Left cardiac atrium (tissue), 4 donors: Measurements from ENCODE around the gene CELSR2. TPM values are rescaled to one million over a fixed set of nuclear protein-coding genes. Genes with fewer than 3 reads are reported as not detected.
A peak's percentile ranks its signal among the peaks of the same experiment; 100 is the strongest.

ENCODE experiments used
- ATAC-seq, 2 donors: fragments of 200-7000 bp; cut with Tn5 transposase; one replicate each; pipeline ENCODE4 v1.9.1; 2020; ENCODE audit warnings: mild to moderate bottlenecking in 2 of 2, moderate library complexity in 2 of 2
- DNase-seq: peaks from one replicate; pipeline ENCODE4 v3.0.0-alpha.2; 2020
- intact Hi-C, 2 donors: fragments of 100-400 bp; cut with DNase I; formaldehyde crosslinking; loops; one replicate each; pipeline versions ENCODE4 v1.14.1 to v1.15.1; 2022 to 2023
- total RNA-seq, 2 donors: library from RNA; stranded (reverse); fragmentation: NEBNext Ultra II Directional; extraction: Animal tissue kit (Norgen Biotek cat#: 25700); gene quantifications; one replicate each; pipeline ENCODE4 v1.2.1, GENCODE V29; 2021
- donor health status: DM: no; HTN: yes; CAD: no.
- donor health status: DM: no; HTN: yes; CAD: no; lungs with severe emphysema.
- donor health status: DM: yes; HTN: yes; CAD: no.
- donor health status: Dilated cardiomyopathy.

The CELSR2 gene
- total RNA-seq, 2 donors from 2014 or later: 15.6 to 21.1 TPM

DNA sequence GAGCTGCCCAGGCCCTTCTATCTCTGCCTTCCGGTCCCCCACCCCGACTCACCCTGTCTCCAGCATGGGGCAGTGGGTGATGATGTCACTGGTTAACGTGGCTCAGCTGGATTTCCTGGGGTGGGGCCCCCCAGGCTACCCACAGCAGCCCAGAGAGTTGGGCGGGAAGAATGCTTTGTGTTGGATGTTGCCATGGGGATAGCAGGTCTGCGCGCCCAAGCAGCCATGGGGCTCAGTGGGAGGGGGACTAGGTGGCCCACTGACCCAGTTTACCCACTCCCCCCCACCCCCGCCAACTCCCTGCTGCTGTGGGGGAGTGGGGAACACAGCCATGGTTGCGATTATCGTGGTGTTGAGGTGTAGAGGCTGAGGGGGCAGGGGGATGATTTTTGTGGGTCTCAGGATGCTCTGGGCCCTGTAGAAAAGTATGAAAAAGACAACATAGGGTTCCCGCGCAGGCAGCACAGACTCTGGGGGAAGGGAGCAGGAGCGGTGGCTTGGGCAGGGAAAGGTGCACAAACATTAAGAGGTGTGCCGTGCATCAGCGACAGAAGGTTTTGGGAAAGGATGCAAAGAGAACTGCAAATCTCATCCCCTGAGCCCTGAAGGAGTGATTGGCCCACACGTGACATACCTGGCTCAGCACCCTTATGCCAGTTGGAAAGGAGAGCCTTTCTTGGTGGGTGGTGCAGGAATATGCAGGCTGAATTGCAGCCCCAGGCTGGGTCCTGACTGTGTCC, 8.5 kb downstream of the CELSR2 start:
- peak; percentile 12 for DNase-seq
- intact Hi-C loops: no loop called here
- no peak for ATAC-seq

DNA sequence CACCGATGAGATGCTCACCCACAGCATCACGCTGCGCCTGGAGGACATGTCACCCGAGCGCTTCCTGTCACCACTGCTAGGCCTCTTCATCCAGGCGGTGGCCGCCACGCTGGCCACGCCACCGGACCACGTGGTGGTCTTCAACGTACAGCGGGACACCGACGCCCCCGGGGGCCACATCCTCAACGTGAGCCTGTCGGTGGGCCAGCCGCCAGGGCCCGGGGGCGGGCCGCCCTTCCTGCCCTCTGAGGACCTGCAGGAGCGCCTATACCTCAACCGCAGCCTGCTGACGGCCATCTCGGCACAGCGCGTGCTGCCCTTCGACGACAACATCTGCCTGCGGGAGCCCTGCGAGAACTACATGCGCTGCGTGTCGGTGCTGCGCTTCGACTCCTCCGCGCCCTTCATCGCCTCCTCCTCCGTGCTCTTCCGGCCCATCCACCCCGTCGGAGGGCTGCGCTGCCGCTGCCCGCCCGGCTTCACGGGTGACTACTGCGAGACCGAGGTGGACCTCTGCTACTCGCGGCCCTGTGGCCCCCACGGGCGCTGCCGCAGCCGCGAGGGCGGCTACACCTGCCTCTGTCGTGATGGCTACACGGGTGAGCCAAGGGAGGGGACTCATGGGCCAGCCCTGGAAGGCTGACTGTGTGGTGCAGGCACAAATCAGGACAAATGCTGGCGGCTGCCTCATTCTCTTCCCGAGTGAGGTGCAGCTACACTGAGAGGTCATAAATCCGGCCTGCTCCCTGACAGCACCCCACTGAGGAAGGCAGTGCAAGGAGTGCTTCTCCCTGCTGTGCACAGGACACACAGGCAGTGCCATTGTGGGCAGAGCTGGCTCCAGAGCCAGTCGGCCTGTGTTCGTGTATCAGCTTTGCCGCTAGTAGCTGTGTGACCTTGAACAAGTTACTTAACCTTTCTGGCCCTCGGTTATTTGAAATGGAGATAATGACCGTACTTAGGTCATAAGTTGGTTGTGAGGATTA, 9.4 kb downstream of the CELSR2 start:
- intact Hi-C loops: no loop called here
- peak; percentile 27 for DNase-seq
- no peak for ATAC-seq

DNA sequence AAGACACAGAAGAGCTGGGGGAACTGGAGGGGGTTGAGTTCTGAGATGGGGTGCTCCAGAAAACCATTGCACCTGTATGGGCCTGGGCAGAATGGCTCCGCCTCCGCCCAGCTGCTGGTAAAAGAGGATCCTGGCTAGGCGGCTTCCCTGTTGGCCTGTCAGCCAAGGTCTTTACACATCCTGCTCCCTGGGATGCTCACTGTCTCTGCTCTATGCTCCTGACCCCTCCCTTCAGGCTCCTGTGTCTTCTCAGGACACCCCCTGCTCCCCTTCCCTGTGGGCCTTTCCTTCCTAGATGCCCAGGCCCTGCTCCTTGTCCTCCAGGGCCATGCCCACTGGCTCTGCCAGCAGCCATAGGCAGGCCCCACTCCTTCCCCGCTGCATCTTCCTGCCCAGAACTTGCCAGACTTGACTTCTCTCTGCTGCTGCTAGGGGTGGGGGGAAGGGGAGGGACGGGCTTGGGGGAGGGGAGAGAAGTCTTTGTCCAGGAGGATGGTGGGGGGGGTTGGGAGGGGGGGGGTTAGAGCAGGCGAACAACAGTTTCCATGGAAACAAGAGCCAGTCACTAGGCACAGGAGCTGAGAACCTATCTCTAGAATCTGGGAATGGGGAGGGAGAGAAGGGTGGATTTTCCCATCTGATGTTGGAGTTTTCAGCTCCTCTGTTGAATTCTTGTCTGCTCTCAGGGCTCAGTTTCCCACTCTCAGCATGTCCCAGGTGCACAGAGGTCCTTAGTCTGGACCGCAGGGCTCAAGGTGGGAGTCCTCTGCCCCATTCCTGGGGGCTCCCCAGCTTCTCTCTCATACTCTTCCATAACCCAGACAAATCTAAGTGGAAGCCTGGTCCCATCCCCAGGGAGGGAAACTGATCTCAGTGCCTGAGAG, 10.6 kb downstream of the CELSR2 start:
- DNase-seq: no peak
- ATAC-seq: no peak
- intact Hi-C loops: loop anchor here in 1 of 2 donors (5.0 to 10.0 kb wide), 2 partner anchors 137 to 275 kb away; partner anchors contain the start of genes GPR61 and SORT1

DNA sequence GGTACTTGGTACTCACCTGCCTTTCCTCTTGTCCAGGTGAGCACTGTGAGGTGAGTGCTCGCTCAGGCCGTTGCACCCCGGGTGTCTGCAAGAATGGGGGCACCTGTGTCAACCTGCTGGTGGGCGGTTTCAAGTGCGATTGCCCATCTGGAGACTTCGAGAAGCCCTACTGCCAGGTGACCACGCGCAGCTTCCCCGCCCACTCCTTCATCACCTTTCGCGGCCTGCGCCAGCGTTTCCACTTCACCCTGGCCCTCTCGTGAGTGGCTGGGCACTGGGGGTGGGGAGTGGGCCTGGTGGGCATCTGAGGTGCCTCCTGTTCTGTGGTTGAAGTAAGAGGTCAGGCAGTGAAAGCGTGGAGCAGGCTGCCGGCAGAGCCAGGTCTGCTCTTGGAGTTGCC, 11.7 kb downstream of the CELSR2 start:
- DNase-seq (no peak), ATAC-seq (no peak)
- intact Hi-C loops: loop anchor here in 1 of 2 donors (5.0 to 10.0 kb wide), 2 partner anchors 136 to 274 kb away; partner anchors contain the start of genes GPR61 and SORT1

DNA sequence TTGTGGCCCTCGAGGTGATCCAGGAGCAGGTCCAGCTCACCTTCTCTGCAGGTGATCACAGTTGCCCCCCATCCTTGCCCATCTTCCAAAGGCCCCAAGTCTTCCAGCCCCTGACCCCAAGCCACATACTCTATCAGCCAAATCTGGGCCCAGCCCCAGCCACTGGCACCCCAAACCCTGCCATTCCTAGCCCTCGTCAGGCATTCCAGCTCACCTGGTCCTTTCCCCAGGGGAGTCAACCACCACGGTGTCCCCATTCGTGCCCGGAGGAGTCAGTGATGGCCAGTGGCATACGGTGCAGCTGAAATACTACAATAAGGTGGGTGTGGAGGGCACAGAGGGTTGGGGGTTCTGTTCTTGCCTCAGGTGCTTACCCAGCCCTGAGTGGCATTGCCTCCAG, 12.2 kb downstream of the CELSR2 start:
- DNase-seq (no peak), ATAC-seq (no peak)
- intact Hi-C loops: loop anchor here in 1 of 2 donors (5.0 to 10.0 kb wide), 2 partner anchors 136 to 273 kb away; partner anchors contain the start of genes GPR61 and SORT1

DNA sequence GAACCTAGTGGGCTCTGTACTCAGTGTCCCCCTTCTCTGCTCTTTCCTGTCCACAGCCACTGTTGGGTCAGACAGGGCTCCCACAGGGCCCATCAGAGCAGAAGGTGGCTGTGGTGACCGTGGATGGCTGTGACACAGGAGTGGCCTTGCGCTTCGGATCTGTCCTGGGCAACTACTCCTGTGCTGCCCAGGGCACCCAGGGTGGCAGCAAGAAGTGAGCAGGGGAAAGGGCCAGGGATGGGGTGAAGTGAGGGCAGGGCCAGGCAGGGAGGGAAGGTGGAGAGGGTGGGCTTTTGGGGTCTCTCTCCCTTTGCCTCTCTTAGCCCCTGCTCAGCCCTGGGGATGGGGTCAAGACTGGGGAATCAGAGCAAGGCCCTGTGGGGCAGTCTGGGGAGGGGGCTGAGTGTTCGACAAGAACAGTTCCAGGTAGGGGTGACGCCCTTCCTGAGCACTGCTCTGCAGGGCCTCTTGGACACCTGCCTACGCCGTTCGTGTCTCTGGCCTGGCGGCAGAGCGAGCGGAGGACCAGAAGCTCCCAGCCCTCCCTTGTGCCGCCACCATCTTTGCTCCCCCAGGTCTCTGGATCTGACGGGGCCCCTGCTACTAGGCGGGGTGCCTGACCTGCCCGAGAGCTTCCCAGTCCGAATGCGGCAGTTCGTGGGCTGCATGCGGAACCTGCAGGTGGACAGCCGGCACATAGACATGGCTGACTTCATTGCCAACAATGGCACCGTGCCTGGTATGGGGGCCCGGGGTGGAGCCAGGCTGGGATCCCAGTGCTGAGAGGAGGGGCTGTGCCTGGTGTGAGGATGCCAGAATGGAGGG, 13.1 kb downstream of the CELSR2 start:
- intact Hi-C loops: loop anchor here in 1 of 2 donors (5.0 to 10.0 kb wide), 2 partner anchors 135 to 272 kb away; partner anchors contain the start of genes GPR61 and SORT1
- ATAC-seq: no peak
- DNase-seq: no peak

DNA sequence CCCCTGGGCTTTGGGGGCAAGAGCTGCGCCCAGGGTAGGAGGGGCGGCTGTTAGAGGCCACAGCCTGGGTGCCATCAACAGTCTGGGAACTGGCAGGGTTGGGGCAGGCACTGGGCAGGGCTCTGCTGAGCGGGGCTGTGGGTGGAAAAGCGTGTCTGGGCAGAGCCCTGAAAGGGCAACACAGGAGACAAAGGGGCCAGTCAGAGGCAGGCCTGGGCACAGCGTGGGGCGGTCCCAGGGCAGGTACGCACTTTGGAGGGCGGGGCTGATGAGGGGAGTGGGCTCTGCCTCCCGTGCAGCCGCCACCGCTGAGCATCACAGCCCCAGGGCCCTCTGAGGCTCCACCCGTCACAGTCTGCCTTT, 13.9 kb downstream of the CELSR2 start:
- intact Hi-C loops: loop anchor here in 1 of 2 donors (5.0 to 10.0 kb wide), 2 partner anchors 134 to 272 kb away; partner anchors contain the start of genes GPR61 and SORT1
- peak in 1 of 2 donors; percentile 16 for ATAC-seq

DNA sequence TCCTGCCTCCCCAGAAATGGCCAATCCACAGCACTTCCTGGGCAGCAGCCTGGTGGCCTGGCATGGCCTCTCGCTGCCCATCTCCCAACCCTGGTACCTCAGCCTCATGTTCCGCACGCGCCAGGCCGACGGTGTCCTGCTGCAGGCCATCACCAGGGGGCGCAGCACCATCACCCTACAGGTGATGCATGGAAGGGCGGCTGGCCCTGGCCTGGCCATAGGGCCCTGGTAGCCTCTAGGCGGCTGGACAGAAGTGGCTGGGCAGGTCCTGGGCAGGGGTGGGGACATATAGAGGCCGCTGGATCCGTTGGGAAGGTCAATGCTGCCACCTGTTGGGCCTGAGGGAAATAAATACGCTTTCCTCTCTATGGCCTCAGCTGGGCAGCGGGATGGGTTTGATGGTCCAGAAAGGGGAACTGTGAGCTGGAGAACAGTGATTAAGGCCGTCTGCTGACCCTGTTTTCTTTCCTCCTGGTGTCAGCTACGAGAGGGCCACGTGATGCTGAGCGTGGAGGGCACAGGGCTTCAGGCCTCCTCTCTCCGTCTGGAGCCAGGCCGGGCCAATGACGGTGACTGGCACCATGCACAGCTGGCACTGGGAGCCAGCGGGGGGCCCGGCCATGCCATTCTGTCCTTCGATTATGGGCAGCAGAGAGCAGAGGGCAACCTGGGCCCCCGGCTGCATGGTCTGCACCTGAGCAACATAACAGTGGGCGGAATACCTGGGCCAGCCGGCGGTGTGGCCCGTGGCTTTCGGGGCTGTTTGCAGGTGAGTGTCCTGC, 14.4 kb downstream of the CELSR2 start:
- DNase-seq: peak; percentile 87
- intact Hi-C loops: loop anchor here in 1 of 2 donors (5.0 to 10.0 kb wide), 2 partner anchors 134 to 271 kb away; partner anchors contain the start of genes GPR61 and SORT1
- peak; percentile 84 to 89 for ATAC-seq

More for the DNA sequence above, 13.9 kb downstream of the CELSR2 start:
- DNase-seq: no peak

DNA sequence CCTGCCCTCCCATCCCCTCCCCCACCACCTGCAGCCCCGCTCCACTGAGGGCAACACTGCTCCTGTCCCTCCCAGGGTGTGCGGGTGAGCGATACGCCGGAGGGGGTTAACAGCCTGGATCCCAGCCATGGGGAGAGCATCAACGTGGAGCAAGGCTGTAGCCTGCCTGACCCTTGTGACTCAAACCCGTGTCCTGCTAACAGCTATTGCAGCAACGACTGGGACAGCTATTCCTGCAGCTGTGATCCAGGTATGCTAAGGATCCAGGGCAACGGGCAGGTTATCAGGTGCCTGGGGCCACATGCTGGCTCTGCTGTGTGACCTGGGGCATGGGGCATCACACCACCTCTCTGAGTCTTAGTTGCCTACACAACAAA, 15.0 kb downstream of the CELSR2 start:
- ATAC-seq (no peak), DNase-seq (no peak)
- intact Hi-C loops: loop anchor here in 1 of 2 donors (5.0 to 10.0 kb wide), 2 partner anchors 133 to 270 kb away; partner anchors contain the start of genes GPR61 and SORT1

DNA sequence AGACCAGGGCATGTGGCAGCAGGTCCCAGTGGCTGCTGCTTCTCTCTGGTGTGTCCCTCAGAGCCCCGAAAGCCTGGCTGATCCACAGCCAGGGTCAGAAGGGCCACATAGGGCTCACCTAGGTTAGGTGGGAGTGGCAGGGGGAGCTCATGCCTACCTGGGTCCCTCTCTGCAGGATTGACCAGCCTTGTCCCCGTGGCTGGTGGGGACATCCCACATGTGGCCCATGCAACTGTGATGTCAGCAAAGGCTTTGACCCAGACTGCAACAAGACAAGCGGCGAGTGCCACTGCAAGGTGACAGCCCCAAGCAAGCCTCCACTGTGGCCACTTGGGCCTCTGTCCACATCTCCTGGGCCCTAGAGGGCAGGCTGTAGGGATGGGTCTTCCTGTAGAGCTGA, 15.7 kb downstream of the CELSR2 start:
- ATAC-seq (no peak), DNase-seq (no peak)
- intact Hi-C loops: loop anchor here in 1 of 2 donors (10.0 kb wide), 1 partner anchor 270 kb away; the partner anchor contains the start of gene GPR61

DNA sequence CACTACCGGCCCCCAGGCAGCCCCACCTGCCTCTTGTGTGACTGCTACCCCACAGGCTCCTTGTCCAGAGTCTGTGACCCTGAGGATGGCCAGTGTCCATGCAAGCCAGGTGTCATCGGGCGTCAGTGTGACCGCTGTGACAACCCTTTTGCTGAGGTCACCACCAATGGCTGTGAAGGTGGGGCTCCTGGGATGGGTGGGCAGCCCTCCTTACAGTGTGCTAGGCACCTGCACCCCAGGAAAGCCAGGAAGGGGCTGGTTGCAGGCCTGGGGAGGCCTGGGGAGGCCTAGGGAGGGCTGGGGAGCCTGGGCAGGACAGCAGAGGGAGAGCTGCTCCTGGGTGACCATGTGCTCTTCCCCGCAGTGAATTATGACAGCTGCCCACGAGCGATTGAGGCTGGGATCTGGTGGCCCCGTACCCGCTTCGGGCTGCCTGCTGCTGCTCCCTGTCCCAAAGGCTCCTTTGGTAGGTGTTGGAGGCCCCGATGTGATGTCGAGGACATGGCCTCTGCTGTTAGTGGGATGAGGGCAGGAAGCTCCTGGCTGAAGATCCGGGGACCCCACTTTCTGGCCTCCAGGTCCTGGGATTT, 16.5 kb downstream of the CELSR2 start:
- no peak for ATAC-seq
- intact Hi-C loops: loop anchor here in 1 of 2 donors (10.0 kb wide), 1 partner anchor 269 kb away; the partner anchor contains the start of gene GPR61
- DNase-seq: no peak

DNA sequence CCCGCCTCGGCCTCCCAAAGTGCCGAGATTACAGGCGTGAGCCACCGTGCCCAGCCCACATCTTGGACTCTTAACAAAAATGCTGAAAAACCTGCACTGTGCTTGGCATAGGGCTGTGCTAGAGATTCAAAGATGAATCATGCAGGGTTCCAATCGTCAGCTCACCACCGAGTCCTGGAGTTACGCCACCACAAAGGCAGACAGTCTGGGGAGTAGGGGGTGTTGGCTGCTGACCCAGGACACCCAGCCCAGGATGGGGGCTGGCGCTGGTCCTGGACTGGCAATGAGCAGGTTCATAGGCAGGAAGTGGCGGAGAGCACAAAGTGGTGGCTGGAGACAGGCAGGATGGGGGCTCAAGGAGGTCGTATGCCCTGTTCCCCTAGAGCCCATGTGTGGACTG, 17.6 kb downstream of the CELSR2 start:
- intact Hi-C loops: loop anchor here in 1 of 2 donors (10.0 kb wide), 1 partner anchor 268 kb away; the partner anchor contains the start of gene GPR61
- no peak for DNase-seq

DNA sequence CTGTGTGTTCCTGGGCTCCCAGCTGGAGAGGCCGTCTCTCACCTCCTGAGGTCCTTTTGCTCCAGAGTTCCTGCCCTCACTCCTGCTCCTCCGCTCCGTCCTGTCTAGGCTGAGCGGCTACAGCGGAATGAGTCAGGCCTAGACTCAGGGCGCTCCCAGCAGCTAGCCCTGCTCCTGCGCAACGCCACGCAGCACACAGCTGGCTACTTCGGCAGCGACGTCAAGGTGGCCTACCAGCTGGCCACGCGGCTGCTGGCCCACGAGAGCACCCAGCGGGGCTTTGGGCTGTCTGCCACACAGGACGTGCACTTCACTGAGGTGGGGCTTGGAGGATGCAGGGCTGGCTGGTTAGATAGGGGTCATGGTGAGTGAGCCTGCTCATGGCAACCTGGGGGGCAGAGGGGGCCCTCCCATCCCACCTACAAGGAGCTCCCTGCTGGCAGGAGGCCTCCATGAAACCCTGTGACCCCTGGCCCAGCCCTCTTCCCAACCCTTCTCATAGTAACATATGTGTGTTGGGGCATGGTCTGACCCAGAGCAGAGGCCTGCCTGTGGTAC, 18.5 kb downstream of the CELSR2 start:
- intact Hi-C loops: loop anchor here in 1 of 2 donors (10.0 kb wide), 1 partner anchor 267 kb away; the partner anchor contains the start of gene GPR61
- DNase-seq (no peak), ATAC-seq (no peak)

More for the DNA sequence above, 17.6 kb downstream of the CELSR2 start:
- no peak for ATAC-seq

DNA sequence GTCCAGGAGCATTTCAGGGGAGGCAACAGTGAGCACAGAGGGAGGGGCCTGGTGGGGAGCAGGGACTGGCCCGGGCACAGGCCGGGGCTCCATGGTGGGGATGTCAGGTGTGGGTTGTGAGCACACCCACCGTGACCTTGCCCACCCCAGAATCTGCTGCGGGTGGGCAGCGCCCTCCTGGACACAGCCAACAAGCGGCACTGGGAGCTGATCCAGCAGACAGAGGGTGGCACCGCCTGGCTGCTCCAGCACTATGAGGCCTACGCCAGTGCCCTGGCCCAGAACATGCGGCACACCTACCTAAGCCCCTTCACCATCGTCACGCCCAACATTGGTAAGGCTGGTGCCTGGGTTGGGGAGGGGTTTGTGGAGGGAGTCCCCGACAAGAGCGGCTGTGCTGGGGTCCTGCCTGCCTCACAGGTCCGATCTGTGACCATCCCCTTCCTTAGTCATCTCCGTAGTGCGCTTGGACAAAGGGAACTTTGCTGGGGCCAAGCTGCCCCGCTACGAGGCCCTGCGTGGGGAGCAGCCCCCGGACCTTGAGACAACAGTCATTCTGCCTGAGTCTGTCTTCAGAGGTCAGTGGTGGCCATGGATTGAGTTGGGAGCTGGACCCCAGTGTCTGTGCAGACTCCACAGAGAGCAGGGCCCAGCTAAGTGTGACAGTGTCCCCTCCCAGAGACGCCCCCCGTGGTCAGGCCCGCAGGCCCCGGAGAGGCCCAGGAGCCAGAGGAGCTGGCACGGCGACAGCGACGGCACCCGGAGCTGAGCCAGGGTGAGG, 19.3 kb downstream of the CELSR2 start:
- intact Hi-C loops: loop anchor here in 1 of 2 donors (10.0 kb wide), 1 partner anchor 266 kb away; the partner anchor contains the start of gene GPR61
- ATAC-seq: no peak
- no peak for DNase-seq
